AG08395 (cell line): ENCODE results near the gene COL6A2.
"Not testable (repeated sequence)": the region's sequence is repeated elsewhere in the genome, so short reads cannot be mapped to it uniquely, and the experiment has no call there.

ENCODE experiments used
- DNase-seq: peaks from one replicate; pipeline ENCODE4 v3.0.0; 2012; ENCODE audit warnings: mixed read lengths, low spot score

The COL6A2 gene

DNA sequence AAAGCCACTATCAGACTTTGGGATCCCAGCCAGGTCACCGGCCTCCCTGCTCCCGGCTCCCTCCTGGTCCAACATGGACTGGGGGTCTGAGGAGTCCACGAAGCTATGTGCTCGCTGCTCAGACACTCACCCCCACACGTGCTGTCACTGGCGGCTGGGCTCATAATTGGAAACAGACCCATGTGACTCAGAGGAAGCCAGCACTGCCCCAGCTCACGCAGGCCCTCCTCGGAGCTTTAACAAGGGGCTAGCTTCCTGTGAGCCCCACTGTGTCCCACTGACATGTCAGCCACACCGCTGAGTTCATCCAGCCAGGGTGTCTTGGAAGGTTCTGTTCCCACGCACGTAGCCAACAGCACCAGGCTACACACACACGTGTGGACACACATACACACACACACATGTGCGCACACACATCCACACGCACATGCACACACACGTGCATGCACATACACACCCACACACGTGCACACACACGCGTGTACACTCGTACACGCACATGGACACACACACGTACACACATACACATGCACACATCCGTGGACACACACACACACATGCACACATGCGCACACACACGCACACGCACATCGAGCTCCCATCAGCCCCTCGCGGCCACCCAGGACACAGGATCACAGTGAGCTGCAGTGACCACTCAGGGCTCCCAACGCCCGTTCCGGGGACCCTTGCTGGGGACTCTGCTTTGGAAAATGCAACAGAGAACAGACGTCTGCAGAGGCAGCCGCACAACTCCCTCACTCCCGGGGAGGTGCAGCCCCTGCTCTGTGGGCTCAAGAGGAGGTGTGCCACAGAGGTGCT, 18.4 kb upstream of the COL6A2 start:
- DNase-seq = peak; percentile 91

DNA sequence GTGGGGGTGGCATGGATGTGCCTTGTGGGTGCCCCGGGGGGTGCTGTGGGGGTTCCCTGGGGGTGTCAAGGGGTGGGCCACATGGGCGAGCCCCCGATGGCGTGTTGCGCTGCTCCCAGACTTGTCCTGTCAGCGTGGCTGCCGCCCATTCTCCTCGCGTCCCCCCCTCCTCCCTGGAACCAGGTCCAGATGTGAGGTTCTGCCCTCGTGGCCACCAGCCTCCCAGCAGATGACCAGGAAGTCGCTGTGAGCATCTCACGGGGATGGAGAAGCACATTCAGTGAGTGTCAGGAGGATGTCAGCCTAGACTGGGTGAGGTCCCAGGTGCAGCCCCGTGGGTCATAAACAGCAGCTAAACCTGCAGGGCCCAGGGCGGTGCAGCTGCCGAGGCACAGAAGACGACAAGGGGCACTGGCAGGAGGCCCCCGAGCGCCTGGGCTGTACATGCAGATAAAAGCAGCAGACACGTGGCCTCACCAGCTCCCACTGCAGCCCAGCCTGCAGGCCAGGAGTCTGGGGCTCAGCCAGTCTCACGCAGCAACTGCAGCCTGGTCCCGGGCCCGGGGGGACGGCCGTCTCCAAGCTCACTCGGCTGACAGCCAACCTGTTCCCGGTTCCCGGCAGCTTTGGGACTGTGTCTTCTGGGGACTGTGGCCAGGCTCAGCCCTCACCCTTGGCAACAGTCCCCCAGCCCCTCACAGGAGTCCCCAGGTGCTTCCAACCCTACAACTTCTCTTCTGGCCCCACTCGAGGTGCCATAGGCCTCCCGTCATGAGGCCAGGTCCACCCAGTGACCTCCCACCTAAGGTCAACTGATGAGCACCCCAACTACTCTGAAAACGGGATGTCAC, 17.5 kb upstream of the COL6A2 start:
- DNase-seq = peak; percentile 55

DNA sequence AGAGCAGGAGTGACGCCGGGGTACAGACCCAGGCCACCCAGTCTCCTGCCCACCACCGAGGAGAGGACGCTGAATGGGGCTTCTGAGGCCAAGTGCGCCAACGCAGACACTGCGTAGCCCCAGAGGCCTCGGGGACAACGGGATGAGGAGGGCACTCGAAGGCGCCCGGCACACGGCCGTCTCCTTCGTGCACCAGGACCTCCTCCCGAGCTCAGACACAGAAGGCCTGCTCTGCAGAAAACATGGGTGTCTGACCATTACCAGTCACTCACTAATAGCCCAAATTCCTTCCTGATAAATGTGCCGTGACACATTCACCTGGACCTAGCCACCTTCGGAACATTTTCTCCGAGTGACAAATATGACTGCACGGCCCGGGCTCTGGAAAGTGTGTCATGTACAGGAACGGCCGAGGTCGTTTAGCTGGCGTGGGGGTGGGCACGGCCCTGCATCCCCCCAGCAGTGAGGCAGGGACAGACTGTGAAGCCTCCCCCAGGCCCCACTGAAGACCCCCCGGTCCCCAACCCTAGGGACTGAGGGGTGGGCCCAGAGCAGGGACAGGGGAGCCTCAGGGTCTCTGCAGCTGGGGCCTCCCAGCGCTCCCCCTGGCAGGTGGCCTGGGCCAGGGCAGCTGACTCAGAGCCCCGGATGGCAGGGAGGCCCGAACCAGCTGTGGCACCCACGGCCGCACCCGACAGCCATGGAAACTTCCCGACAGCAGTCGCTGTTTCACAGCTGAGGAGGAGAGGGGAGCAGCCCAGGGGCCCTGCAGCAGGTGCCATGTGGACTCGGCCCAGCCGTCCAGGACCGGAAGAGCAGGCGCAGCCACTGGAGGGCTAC, 16.7 kb upstream of the COL6A2 start:
- DNase-seq = peak; percentile 54

DNA sequence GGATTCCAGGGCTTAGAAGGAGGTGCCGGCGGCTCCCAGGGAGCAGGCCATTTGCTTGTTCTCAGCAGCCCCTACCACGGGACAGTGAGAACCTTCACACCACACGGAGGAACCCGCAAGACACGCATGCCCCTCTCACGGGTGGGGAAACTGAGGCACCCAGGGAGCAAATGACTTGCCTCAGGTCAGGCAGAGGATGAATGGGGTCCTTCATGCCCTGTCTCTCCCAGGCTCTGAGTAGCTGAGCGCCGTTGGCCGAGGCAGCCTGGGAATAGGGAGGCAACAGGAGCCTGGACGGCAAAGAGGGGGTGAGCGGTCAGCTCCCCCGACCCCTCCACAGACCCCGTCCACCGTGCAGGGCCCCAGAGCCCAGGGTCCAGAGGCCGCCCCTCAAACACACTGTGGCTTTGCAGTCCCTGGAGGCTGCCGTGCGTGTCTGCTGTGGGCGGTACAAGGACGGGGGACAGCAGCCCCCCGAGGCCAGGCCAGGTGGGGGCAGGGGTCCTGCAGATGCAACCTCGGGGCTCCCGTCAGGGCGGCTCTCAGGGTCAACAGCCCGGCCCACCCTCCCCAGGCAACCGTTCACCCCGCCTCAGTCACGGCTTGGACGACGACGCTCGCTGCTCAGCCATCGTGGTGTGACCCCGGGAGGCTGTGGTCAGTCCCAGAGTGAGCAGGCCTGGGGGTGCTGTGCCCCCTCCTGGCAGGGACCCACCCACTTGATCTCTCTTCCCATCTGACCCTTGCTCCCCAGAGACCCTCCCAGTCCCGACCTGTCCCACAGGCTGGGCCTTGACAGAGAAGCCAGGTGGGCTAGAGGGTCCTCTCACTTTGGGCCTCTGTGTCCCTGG, 15.8 kb upstream of the COL6A2 start:
- DNase-seq = no peak

DNA sequence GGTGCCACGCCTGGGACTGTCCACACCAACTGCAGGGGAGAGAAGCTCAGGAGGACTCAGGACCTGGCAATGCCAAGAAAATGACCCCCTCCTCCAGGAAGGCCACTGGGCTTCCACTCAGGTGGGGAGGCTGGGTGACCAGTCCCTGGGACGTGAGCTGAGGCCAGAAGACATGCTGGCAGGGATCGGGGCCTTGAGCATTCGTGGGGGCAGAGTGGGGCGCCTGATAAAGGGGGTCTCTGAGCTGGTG, 15.3 kb upstream of the COL6A2 start:
- DNase-seq = no peak

DNA sequence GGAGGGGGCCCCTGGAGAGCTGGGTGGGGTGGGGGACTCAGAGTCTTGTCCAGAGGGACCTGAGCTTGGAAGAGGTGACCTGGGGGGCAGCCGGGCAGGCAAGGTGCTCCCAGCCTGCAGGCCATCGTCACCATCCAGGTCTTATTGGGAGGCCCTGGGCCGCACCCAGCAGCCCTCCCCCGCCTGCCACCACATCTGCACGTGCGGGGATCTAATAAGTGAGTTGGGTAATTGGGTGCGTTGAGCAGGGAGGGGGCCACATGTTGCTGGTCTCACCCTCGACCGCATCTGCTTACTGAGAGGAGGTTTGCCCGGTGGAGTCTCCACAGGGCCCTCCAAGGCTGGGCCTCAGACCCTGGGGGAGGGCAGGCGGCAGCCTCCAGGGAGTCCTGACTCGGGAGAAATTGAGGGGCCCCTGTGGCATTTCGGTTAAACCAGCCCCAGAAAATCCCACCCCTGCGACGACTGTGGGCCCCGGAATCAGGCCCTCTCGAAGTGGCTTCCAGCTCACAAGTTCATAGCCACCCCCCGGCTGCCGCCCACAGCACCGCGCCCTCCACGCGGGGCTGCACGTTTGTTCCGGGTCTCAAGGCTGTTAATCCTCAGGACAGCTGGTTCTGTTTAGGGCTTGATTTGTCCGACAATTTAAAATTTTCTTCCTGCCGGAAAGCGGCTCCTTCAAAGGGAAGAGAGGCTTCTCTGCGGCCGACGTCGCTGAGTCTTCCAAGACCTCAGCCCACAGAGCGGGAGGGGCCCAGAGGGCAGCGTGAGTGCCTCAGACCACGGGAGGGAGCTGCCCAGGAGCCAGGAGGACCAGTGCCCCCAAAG, 14.7 kb upstream of the COL6A2 start:
- DNase-seq = peak; percentile 51

DNA sequence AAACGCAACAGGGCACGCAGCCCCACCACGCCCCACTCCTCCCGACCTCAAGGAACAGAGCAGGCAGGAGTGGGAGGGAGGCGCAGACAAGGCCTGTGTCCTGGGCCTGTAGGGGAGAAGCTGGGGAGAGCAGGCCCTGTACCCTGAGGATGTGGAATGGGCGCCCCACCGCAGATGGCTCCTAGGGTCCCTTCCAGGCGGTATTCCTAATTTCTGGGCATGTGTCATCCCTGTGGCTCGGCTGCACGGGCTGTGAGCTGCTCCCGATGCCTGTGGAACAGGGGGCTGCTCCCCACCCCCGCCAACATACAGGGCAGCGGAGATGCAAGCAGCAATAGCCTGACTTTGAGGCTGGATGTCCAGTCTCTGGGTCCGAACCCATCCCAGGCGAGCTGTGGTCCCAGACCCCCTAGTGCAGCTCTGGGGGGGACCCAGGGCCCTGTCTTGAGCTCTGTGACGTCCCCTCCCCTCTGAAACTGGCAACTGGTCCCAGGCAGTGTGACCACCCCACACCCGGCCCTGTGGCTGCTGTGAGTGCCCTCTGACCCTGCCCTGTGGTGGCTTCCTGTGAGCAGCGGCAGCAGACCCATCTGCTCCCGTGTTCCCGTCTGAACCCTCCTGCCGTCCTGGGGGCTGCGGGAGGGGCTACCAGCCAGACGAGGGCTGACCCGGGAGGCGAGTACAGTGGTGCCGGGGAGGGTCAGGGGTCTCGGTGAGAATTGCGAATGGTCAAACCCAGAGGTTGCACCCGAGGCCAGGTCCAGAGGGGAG, 13.9 kb upstream of the COL6A2 start:
- DNase-seq = no peak

DNA sequence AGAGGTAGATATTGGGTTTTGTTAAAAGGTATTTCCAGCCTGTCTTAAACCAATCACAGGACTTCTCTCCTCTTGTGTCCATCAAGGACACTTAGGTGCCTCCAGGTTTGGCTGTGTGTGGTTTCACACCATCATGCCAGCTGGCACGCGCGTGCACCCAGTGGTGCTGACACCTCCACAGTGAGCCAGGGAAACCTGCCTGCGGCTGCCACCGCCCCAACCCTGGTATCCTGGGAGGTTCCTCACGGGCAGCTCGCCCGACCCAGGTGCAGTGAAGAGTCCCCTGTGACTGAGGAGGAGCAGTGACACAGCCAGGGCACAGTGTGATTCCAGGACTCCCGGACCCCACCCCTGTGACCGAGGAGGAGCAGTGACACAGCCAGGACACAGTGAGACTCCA, 13.2 kb upstream of the COL6A2 start:
- DNase-seq = no peak

DNA sequence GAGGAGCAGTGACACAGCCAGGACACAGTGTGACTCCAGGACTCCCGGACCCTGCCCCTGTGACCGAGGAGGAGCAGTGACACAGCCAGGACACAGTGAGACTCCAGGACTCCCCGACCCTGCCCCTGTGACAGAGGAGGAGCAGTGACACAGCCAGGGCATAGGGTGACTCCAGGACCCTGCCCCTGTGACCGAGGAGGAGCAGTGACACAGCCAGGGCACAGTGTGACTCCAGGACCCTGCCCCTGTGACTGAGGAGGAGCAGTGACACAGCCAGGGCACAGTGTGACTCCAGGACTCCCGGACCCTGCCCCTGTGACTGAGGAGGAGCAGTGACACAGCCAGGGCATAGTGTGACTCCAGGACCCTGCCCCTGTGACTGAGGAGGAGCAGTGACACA, 12.7 kb upstream of the COL6A2 start:
- DNase-seq = not testable (repeated sequence)

DNA sequence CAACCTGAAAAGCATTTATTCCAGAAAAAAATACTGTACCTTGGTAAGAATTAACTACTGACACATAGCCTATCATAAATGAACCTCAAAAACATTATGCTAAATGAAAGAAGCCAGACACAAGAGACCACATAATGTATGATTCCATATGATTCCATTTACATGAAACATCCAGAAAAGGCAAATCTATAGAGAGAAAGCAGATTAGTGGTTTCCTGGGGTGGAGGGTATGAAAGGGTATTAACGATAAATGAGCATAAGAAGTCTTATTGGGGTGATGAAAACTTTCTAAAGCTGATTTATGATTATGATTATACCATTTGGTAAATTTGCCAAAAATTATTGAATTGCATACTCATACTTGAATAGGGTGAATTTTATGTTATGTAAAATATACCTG, 10.3 kb upstream of the COL6A2 start:
- no peak for DNase-seq

DNA sequence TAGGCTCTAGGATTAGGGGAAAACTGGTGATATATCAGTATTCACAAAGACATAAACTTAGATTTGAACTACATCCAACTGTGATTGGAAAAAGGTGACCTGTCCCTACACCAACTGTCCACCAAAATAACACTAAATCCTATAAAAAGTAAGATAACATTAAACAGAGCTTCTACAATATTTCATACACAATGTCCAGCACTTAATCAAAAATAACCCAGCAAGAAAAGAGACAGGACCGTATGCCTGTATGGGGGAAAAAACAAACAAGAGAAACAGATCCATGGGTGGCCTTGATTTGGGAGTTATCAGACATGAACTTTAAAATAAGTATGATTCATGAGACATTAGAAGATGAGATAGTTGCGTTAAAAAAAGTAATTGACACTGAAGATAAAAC, 9.7 kb upstream of the COL6A2 start:
- no peak for DNase-seq

DNA sequence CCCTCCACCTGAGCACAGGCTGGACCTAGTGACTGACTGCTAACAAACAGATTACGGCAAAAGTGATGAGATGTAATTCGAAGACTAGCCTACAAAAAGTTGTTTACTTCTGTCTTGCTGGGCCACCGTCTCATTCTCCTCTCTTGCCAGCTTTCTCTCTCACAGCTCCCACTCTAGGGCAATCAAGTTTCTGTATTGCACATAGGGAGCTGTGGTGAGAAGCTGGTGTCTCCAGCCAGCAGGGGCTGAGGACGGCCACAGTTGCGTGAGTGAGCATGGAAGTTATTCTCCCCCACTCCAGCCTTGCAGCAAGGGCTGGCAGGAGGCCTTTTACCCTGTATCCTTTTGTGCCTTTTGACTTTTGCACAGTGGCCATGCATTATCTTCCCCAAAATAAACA, 8.6 kb upstream of the COL6A2 start:
- no peak for DNase-seq

DNA sequence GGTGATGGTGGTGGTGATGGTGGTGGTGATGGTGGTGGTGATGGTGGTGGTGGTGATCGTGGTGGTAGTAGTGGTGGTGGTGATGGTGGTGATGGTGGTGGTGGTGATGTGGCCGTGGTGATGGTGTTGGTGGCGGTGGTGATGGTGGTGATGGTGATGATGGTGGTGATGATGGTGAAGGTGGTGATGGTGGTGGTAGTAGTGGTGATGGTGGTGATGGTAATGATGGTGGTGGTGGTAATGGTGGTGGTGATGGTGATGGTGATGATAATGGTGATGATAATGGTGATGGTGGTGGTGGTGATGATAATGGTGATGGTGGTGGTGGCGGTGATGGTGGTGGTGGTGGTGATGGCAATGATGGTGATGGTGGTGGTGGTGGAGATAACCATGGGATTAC, 6.8 kb upstream of the COL6A2 start:
- no peak for DNase-seq

DNA sequence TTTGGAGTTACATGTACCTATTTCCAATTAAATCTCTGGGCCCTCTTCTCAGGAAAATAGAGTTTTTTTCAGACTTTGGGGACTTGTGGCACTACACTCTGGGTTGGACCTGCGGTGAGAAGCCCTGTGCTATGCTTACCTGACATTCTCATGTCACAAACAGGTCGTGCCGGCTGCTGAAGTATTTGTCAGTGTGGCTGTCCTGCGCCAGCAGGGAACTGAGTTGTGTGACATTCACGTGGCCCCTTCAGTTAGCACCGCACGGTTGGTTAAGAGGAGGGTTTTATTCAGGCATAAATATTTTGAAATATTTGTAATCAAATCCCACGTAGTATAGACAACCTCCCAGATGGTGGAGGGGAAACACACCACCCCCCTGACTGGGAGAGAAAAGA, 6.3 kb upstream of the COL6A2 start:
- DNase-seq = no peak

DNA sequence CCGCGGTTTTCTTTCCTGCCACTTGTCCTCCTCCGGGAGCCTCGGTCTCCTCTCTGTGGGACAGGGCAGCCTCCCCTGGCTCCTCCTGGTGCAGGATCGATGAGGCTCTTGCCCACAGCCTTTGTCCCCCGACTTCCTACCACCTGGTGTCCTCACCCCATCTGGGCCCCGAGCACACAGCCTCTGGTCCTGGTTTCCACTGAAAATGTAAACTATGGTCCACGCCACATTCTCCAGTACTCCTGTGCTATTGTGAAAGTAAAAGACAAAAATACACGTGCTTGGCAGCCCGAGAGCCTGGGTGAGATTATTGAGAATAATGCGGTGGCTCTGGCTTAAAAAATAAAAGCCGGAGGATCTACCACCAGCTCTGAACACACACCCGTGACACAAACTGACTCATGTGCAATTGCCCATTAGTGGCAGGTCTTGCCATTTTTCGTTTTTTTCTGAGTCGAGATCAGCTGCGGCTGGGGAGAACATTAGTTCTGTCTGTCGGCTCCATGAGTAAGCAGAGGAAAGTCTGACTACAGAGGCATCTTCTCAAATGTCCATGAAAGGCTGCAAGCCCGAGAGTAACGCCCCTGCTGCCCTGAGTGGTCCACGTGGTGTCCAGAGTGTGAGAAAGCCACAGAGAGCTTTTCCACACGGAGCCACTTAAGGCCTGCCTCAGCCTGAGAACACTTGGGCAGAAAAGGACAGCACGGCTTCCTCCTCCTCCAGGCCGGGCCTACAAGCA, 5.7 kb upstream of the COL6A2 start:
- peak; percentile 95 for DNase-seq

DNA sequence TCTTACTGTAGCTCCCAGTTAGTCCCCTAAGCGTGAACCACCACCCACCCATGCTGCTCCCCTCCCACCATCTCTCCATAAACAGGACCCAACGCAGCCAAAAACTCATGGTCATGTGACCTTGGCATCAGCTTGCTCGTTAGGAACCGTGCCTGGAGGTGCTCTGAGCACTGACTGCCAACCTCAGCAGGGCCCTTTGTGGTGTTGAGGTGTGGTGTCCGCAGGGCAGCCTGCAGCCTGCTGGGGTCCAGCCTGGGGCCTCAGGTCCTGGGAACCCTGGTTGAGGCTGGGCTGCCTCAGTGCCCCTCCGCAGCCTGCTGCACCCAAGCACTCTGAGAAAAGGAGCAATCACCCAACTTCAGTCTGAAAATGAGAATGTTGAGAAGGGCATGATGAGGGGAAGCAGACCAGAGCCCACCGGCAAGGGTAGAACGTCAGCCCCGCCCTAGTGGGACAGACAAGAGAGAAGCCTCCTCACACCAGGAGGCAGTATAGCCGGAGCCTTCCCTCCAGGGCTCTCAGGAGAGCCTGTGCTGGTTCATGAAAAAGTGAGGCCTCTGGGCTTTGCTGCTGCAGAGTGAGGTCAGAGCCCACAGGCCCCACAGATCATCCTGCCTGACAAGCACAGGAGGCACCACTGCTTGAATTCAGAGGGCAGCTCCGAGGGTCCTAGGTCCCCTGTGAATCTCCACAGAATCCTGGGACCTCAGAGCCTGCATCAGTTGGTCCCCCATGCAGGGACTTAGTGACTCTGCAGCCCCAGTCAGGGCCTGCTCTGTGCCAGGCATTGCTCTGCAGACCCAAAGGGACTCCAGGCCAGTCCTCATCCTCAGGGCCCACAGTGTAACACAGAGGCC, 4.9 kb upstream of the COL6A2 start:
- no peak for DNase-seq

DNA sequence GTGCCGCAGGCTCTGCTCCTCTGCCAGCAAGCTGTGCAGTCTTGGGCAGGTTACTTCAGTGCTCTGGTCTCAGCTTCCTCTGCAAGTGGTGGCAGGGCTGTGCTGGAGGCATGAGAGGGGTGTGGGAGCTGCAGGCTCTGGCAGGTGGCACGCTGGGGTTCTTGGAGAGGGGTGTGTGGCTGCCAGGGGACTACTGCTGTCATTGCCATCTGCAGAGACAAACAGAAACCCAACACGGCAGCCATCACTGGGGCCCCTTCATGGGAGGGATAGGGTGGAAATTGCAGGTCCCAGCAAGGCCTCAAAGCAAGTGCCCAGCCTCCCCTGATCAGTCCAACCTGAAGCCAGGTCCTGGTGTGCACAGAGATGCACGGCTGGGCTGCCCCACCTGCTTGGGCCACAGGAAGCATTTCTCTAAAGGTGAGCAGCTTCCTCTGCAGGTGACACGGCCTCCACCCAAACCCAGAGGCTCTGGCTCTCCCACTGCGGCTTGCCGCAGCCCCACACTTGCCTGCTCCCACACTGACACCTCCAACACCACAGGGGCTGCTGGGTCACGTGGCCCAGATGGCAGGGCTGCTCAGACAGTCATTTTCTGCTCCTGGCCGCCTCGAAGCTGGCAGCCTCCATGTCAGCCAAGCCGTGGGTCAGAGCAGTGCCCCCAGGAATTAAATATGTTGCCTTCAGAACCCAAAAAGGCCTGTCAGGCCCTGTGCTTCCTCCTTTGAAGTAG, 4.1 kb upstream of the COL6A2 start:
- no peak for DNase-seq
